ENCODE results near the gene NEK10.

NEK10 gene

DNA sequence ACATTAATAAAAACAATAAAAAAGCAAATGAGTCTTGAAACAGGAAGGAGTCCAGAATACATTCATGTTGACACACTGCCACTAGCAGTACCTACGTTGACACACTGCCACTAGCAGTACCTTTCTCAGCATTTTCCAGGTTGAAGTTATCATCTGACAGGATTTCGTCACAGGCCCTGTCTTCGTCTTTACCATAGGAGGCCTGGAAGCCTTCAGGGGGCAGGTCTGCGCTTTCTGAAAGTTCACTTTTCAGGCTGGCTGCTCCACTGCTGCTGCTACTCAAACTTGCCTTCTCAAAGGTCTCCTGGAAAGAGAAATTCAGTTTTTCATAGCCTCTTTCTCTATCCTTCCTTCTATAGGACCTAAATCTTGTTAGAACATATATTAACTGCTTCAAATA lies 194.7 kb downstream of the NEK10 start:
- Histone ChIP-seq H3K27me3 (ENCODE audit: insufficient read depth, low read depth) (no peaks in the 10 kb centered on the region), H3K27ac (no peak overlapping the region), H3K4me2 (no peak overlapping the region), H3K4me1 (ENCODE audit: low read depth, poor library complexity, severe bottlenecking) (no peaks in the 10 kb centered on the region), H3K79me2 (ENCODE audit: insufficient read depth, low read depth) (no peaks in the 10 kb centered on the region), H4K20me1 (ENCODE audit: insufficient read depth) (no peaks in the 10 kb centered on the region), H3K4me3 (IDR thresholded peaks at IDR 0.05; ENCODE audit: insufficient read depth, low read depth, low read length) (no peak overlapping the region), H3K36me3 (ENCODE audit: insufficient read depth) (no peaks in the 10 kb centered on the region), H3K9ac (no peak overlapping the region), H2AFZ (ENCODE audit: low read depth) (no peak overlapping the region)
- TF ChIP-seq, protein P1, sequence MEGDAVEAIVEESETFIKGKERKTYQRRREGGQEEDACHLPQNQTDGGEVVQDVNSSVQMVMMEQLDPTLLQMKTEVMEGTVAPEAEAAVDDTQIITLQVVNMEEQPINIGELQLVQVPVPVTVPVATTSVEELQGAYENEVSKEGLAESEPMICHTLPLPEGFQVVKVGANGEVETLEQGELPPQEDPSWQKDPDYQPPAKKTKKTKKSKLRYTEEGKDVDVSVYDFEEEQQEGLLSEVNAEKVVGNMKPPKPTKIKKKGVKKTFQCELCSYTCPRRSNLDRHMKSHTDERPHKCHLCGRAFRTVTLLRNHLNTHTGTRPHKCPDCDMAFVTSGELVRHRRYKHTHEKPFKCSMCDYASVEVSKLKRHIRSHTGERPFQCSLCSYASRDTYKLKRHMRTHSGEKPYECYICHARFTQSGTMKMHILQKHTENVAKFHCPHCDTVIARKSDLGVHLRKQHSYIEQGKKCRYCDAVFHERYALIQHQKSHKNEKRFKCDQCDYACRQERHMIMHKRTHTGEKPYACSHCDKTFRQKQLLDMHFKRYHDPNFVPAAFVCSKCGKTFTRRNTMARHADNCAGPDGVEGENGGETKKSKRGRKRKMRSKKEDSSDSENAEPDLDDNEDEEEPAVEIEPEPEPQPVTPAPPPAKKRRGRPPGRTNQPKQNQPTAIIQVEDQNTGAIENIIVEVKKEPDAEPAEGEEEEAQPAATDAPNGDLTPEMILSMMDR (conservative IDR thresholded peaks at IDR 0.05; ENCODE audit: low read depth, low read length), result no peak

DNA sequence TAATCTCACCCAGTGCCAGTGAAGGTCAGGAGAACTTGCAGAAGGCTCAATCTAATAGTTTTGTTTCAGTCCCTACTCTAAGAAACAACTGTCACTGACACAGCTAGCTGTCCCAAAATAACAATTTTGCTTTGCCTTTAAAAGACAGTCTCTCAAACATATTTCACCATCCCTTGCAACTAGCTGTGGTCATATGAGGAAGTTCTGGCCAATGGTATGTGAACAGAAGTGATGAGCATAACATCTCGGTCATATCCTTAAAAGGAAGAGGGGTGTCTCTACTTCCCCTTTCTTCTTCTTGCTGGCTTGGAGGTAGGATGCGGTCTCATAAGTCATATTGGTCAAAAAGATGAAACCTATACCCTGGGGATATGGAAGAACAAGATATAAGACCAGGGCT lies 198.1 kb downstream of the NEK10 start:
- Histone ChIP-seq H3K4me3 (IDR thresholded peaks at IDR 0.05; ENCODE audit: insufficient read depth, low read depth, low read length) (no peak overlapping the region), H3K9ac (no peak overlapping the region), H3K36me3 (ENCODE audit: insufficient read depth) (no peaks in the 10 kb centered on the region), H3K4me2 (no peak overlapping the region), H3K27ac (no peak overlapping the region), H3K27me3 (ENCODE audit: insufficient read depth, low read depth) (no peaks in the 10 kb centered on the region), H4K20me1 (ENCODE audit: insufficient read depth) (no peaks in the 10 kb centered on the region), H3K4me1 (ENCODE audit: low read depth, poor library complexity, severe bottlenecking) (no peaks in the 10 kb centered on the region), H3K79me2 (ENCODE audit: insufficient read depth, low read depth) (no peaks in the 10 kb centered on the region), H2AFZ (ENCODE audit: low read depth) (no peak overlapping the region)
- TF ChIP-seq, protein P1 (conservative IDR thresholded peaks at IDR 0.05; ENCODE audit: low read depth, low read length), result no peak

DNA sequence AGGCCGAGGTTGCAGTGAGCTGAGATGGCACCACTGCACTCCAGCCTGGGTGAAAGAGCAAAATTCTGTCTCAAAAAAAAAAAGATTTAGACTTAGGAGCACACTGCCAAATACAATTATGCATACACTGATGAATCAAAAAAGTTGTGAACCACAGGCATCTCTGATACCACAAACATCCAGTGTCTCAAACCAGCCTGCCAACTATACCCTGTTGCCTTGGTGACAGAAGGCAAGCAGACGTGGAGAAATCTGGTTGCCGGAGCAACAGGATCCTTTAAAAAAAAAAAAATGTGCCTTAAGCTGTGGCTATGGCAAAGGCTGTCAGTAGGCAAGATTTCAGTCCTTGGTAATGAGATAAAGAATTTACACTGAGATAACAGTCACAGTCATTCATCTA lies 202.3 kb downstream of the NEK10 start:
- Histone ChIP-seq H3K4me2 (no peak overlapping the region), H3K79me2 (ENCODE audit: insufficient read depth, low read depth) (no peaks in the 10 kb centered on the region), H3K27ac (no peak overlapping the region), H3K4me3 (IDR thresholded peaks at IDR 0.05; ENCODE audit: insufficient read depth, low read depth, low read length) (no peak overlapping the region), H4K20me1 (ENCODE audit: insufficient read depth) (no peaks in the 10 kb centered on the region), H3K27me3 (ENCODE audit: insufficient read depth, low read depth) (no peaks in the 10 kb centered on the region), H2AFZ (ENCODE audit: low read depth) (no peak overlapping the region), H3K9ac (no peak overlapping the region), H3K4me1 (ENCODE audit: low read depth, poor library complexity, severe bottlenecking) (no peaks in the 10 kb centered on the region), H3K36me3 (ENCODE audit: insufficient read depth) (no peaks in the 10 kb centered on the region)
- TF ChIP-seq, protein P1 (conservative IDR thresholded peaks at IDR 0.05; ENCODE audit: low read depth, low read length), result no peak

DNA sequence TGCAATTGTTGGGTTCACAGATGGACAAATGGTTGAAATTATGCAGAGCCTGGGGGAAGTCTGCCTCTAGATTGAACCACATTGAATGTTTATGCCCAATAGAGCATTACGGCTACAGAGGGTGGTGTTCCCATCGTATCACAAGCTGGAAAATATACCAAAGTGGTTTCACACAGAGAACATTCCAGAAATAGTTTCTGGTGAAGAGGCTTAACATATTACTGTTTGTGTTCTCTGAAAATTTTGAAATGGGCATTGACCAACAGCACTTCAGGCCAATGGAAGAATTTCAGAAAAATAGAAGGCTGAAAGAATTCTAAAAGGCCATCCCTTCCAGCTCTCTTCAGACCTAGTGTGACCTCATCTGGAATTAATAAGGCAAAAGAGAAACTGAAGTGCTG lies 203.9 kb downstream of the NEK10 start:
- H3K27me3 ChIP-seq (ENCODE audit: insufficient read depth, low read depth), result no peaks in the 10 kb centered on the region
- no peaks in the 10 kb centered on the region for H3K79me2 ChIP-seq (ENCODE audit: insufficient read depth, low read depth)
- H3K4me3 ChIP-seq (IDR thresholded peaks at IDR 0.05; ENCODE audit: insufficient read depth, low read depth, low read length), result no peak overlapping the region
- TF ChIP-seq, protein P1 (conservative IDR thresholded peaks at IDR 0.05; ENCODE audit: low read depth, low read length), result no peak
- H3K4me2 ChIP-seq, result no peak overlapping the region
- H3K27ac ChIP-seq, result no peak overlapping the region
- no peaks in the 10 kb centered on the region for H3K36me3 ChIP-seq (ENCODE audit: insufficient read depth)
- no peak overlapping the region for H3K9ac ChIP-seq
- H4K20me1 ChIP-seq (ENCODE audit: insufficient read depth), result no peaks in the 10 kb centered on the region
- no peak overlapping the region for H2AFZ ChIP-seq (ENCODE audit: low read depth)
- no peaks in the 10 kb centered on the region for H3K4me1 ChIP-seq (ENCODE audit: low read depth, poor library complexity, severe bottlenecking)
